ENCODE data around the gene LRRC26. TPM values are rescaled to one million over a fixed set of nuclear protein-coding genes. Genes with fewer than 3 reads are reported as not detected.
A peak's percentile ranks its signal among the peaks of the same experiment; 100 is the strongest.

The LRRC26 gene
- total RNA-seq, 1 experiment from 2014 or later = 0.40 TPM

DNA sequence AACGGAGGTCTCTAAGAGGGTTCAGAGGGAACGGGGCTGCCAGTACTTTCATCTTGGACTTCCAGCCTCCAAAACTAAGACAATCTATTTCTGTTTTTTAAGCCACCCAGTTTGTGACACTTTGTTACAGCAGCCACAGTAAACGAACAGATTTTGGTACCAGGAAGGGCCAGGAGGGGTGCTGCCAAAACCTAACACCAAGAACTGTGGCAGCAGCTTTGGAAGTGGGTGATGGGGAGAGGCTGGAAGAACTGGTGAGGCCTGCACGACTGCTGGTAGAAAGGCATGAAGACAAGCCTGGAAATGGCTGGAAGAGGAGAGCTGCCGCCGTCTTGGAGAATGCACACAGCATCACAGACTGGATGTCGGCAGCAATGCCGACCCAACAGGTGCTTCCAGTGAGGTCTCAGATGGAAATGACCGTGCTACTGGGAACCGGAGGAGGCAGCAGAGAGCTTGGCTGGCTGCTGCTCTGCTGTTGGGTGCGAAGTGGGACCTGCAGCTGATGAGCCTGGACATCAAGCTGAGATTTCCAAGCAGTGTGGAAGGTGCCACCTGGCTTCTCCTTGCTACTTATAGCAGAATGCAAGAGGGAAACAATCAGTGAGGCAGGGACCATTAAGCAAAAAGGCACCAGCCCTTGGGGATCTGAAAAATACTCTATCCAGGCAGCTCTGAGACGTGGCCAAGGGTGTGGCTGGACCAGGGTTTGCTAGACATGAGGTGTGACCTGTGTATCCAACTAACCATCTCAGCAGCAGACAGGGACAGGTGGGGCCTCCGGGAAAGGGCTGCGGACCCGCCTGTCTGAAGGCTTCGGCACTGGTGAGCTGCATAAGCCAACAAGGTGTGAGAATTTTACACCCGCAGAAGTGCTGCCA, 6.7 kb upstream of the LRRC26 start:
- H3K4me2 ChIP-seq (ENCODE audit: low read length) = no peak overlapping the region
- no peak overlapping the region for H2AFZ ChIP-seq (ENCODE audit: low read length)
- no peak overlapping the region for H3K9ac ChIP-seq (ENCODE audit: low read length)
- BruUV-seq (replicated peaks) = no TSS peak
- H3K36me3 ChIP-seq (ENCODE audit: low read depth, low read length) = no peaks in the 10 kb centered on the region
- H3K27ac ChIP-seq (ENCODE audit: low read length) = no peak overlapping the region
- H3K79me2 ChIP-seq (ENCODE audit: low read length) = no peaks in the 10 kb centered on the region
- POLR2A ChIA-PET (ENCODE audit: unreplicated experiment) = interaction anchor here (0.6 kb wide), 1 partner anchor 26 kb away, joined by 27 read pairs; no protein-coding TSS in a partner anchor
- CTCF ChIA-PET = no interaction called here
- H3K9me3 ChIP-seq (ENCODE audit: low read length) = no peaks in the 10 kb centered on the region
- TF ChIP-seq EZH2 (IDR thresholded peaks at IDR 0.05; ENCODE audit: low read length, unreplicated experiment) (no peak), EZH2phosphoT487 (IDR thresholded peaks at IDR 0.05; ENCODE audit: borderline replicate concordance, low read length) (no peak)
- TF ChIP-seq, protein P1, sequence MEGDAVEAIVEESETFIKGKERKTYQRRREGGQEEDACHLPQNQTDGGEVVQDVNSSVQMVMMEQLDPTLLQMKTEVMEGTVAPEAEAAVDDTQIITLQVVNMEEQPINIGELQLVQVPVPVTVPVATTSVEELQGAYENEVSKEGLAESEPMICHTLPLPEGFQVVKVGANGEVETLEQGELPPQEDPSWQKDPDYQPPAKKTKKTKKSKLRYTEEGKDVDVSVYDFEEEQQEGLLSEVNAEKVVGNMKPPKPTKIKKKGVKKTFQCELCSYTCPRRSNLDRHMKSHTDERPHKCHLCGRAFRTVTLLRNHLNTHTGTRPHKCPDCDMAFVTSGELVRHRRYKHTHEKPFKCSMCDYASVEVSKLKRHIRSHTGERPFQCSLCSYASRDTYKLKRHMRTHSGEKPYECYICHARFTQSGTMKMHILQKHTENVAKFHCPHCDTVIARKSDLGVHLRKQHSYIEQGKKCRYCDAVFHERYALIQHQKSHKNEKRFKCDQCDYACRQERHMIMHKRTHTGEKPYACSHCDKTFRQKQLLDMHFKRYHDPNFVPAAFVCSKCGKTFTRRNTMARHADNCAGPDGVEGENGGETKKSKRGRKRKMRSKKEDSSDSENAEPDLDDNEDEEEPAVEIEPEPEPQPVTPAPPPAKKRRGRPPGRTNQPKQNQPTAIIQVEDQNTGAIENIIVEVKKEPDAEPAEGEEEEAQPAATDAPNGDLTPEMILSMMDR (conservative IDR thresholded peaks at IDR 0.05; ENCODE audit: low read depth, low read length) = peak; percentile 60
- intact Hi-C loops (cut with micrococcal nuclease) = no loop called here
- ATAC-seq = peak; percentile 74
- peak; percentile 53 for DNase-seq
- H3K27me3 ChIP-seq (ENCODE audit: low read length) = no peaks in the 10 kb centered on the region
- H3F3A ChIP-seq (ENCODE audit: low read length, unreplicated experiment) = no peaks in the 10 kb centered on the region
- no peaks in the 10 kb centered on the region for H3K9me2 ChIP-seq (replicated peaks; ENCODE audit: low read length)
- no peak overlapping the region for H3K4me3 ChIP-seq (ENCODE audit: low read length)
- no peaks in the 10 kb centered on the region for H3K4me1 ChIP-seq (ENCODE audit: insufficient read depth, low read length)
- H4K20me1 ChIP-seq (ENCODE audit: low read length) = no peaks in the 10 kb centered on the region

DNA sequence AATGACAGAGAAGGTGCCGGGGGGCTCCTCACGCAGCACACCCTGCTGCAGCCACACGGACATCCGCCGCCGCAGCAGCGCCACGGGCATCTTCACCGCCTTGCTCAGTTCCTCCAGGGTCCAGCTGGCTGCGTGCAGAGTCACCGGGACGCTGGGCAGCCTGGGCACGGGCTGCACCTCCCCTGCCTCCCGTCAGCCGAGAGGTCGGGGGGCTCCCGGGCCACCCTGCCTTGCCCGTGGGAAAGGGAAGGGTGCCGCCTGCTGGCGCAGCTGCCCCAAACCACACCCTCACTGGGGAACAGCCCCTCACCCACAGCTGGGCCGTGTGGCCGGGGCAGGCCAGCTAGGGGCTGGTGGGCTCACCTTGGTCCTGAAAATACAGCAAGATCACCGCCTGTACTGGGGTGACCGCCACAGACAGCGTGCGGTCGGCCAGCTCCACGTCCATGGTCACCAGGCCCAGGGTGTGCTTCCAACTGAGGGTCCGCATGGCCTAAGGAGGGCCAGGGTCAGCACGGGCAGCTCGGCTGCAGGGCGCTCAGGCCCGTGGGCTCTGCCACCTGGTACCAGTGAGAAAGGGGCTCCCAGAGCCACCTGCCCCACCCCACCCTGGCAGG, 5.6 kb upstream of the LRRC26 start:
- TF ChIP-seq EZH2phosphoT487 (IDR thresholded peaks at IDR 0.05; ENCODE audit: borderline replicate concordance, low read length) (no peak), EZH2 (IDR thresholded peaks at IDR 0.05; ENCODE audit: low read length, unreplicated experiment) (no peak)
- TF ChIP-seq, protein P1 (conservative IDR thresholded peaks at IDR 0.05; ENCODE audit: low read depth, low read length) = no peak
- H3K9ac ChIP-seq (ENCODE audit: low read length) = no peak overlapping the region
- H2AFZ ChIP-seq (ENCODE audit: low read length) = no peak overlapping the region
- no TSS peak for BruUV-seq (replicated peaks)
- H3K36me3 ChIP-seq (ENCODE audit: low read depth, low read length) = no peaks in the 10 kb centered on the region
- H3K27me3 ChIP-seq (ENCODE audit: low read length) = no peaks in the 10 kb centered on the region
- H4K20me1 ChIP-seq (ENCODE audit: low read length) = no peaks in the 10 kb centered on the region
- CTCF ChIA-PET = no interaction called here
- no peak overlapping the region for H3K4me3 ChIP-seq (ENCODE audit: low read length)
- H3K27ac ChIP-seq (ENCODE audit: low read length) = no peak overlapping the region
- no peaks in the 10 kb centered on the region for H3F3A ChIP-seq (ENCODE audit: low read length, unreplicated experiment)
- ATAC-seq (no peak), DNase-seq (no peak)
- intact Hi-C loops (cut with micrococcal nuclease) = no loop called here
- no peaks in the 10 kb centered on the region for H3K4me1 ChIP-seq (ENCODE audit: insufficient read depth, low read length)
- H3K4me2 ChIP-seq (ENCODE audit: low read length) = no peak overlapping the region
- no peaks in the 10 kb centered on the region for H3K79me2 ChIP-seq (ENCODE audit: low read length)
- no peaks in the 10 kb centered on the region for H3K9me2 ChIP-seq (replicated peaks; ENCODE audit: low read length)
- no peaks in the 10 kb centered on the region for H3K9me3 ChIP-seq (ENCODE audit: low read length)
- POLR2A ChIA-PET (ENCODE audit: unreplicated experiment) = no interaction called here

Measured in PC-3 (cell line).